Natural killer cell (primary cell): ENCODE measurements around the gene IRAK1. TPM values are rescaled to one million over a fixed set of nuclear protein-coding genes. Genes with fewer than 3 reads are reported as not detected.

Experiments used
- ATAC-seq, 3 donors: fragments of 150-1000 bp in 2 of 3; fragments of 200-7000 bp in 1 of 3; cut with Tn5 transposase; 1 replicate in 1 of 3; 2 replicates in 2 of 3; pipeline ENCODE4 v1.10.0; 2021; ENCODE audit warnings: mild to moderate bottlenecking in 2 of 3, moderate library complexity in 2 of 3
- DNase-seq, 2 donors: peaks; one replicate each; pipeline versions ENCODE4 v3.0.0 to v3.0.0-alpha.2; 2013 to 2021; ENCODE audit warnings: mixed read lengths in 1 of 2
- H3K27ac ChIP-seq: one replicate; pipeline ENCODE4 v1.5.1; 2013; ENCODE audit warnings: mild to moderate bottlenecking, low read length
- H3K27me3 ChIP-seq: one replicate; pipeline ENCODE4 v1.6.1; 2013; ENCODE audit warnings: low read length; ENCODE audit not compliant: control insufficient read depth, insufficient read depth
- H3K36me3 ChIP-seq: one replicate; pipeline ENCODE4 v1.6.1; 2013; ENCODE audit warnings: low read length; ENCODE audit not compliant: control insufficient read depth, insufficient read depth
- H3K4me1 ChIP-seq: one replicate; pipeline ENCODE4 v1.6.1; 2013; ENCODE audit warnings: low read length; ENCODE audit not compliant: control insufficient read depth, insufficient read depth
- H3K4me3 ChIP-seq: one replicate; pipeline ENCODE4 v1.5.1; 2013; ENCODE audit warnings: low read length
- H3K9me3 ChIP-seq: one replicate; pipeline ENCODE4 v1.6.1; 2013; ENCODE audit warnings: low read length; ENCODE audit not compliant: control insufficient read depth, insufficient read depth
- H3K27ac Mint-ChIP-seq, 2 donors: one replicate each; pipeline ENCODE4 v1.8.0; 2022; ENCODE audit warnings: mild to moderate bottlenecking in 2 of 2, mixed read lengths in 2 of 2, moderate library complexity in 1 of 2
- H3K27me3 Mint-ChIP-seq, 2 donors: one replicate each; pipeline ENCODE4 v1.8.0; 2022; ENCODE audit warnings: low read depth in 2 of 2, mixed read lengths in 2 of 2
- H3K36me3 Mint-ChIP-seq: one replicate; pipeline ENCODE4 v1.8.0; 2022; ENCODE audit warnings: mixed read lengths
- H3K4me1 Mint-ChIP-seq, 2 donors: one replicate each; pipeline ENCODE4 v1.8.0; 2022; ENCODE audit warnings: mixed read lengths in 2 of 2
- H3K4me3 Mint-ChIP-seq: one replicate; pipeline ENCODE4 v1.8.0; 2022; ENCODE audit warnings: mild to moderate bottlenecking, moderate library complexity, mixed read lengths
- H3K9me3 Mint-ChIP-seq, 2 donors: one replicate each; pipeline ENCODE4 v1.8.0; 2022; ENCODE audit warnings: mixed read lengths in 2 of 2
- WGBS: methylation state at CpG from one replicate; pipeline ENCODE4 v1.1.7; 2013; ENCODE audit warnings: missing lambda C conversion rate; ENCODE audit not compliant: insufficient coverage; 5-methylcytosine and 5-hydroxymethylcytosine counted together
- intact Hi-C: fragments of 100-400 bp; cut with micrococcal nuclease; formaldehyde crosslinking; loops from one replicate; pipeline ENCODE4 v1.14.2; 2022
- total RNA-seq, 4 donors: library from RNA; stranded (reverse); fragments of 120-200 nt in 1 of 4; gene quantifications; one replicate each; pipeline versions ENCODE4 v1.2.3 to v1.2.4, GENCODE V29; 2013 to 2022
- TF ChIP-seq, protein P1 (sequence below): fragments of 200-600 bp; IDR thresholded peaks from one replicate; pipeline ENCODE4 v1.8.0; 2022; ENCODE audit warnings: antibody characterized with exemption

Gene IRAK1
- total RNA-seq, 3 donors from 2014 or later (not counting 1 experiment from before 2014, with no cell fraction given) = 87.5 to 114 (median 107) TPM

- Mint-ChIP-seq H3K27ac (peak overlapping the region in 1 of 2 donors; percentile 16), H3K36me3 (no peaks in the 10 kb centered on the region), H3K27me3 (peaks cover 0 to 7% of the 10 kb centered on the region in 2 donors)
These were observed 24.4 kb upstream of the IRAK1 start for GRCh38 chrX:154044091-154044490.

DNA sequence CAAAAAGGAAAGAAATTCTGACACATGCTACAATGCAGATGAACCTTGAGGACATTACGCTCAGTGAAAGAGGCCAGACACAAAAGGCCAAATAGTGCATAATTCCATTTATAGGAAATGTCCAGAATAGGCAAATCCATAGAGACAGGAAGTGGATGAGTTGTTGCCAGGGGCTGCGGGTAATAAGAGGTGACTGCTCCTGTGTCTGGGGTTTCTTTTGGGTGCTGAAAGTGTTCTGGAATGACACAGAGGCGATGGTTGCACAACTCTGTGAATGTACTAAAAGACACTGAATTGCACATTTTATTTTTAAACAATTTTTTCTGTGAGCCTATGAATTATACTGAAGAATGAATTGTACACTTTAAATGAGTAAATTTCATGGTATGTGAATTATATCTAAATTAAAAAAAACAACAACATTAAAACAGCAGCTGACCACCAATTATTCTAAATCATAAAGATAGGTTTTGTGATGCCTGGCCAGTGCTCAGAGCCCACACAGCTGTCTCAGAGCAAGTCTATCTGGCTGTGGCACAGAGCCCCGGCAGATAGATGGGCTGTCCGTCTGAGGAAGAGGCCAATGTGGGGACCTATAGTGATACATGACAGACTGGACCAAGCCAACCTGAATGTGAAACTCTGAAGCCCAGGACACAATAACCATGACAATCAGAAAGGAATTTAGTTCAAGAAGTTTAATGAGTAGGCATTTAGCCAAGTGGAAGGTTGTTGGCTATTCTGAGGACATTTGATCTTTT is 23.5 kb upstream of the IRAK1 start:
- no peak overlapping the region for H3K4me3 ChIP-seq
- Mint-ChIP-seq H3K9me3 (no peaks in the 10 kb centered on the region), H3K4me3 (no peak overlapping the region), H3K4me1 (peaks cover 21 to 28% of the 10 kb centered on the region in 2 donors), H3K27ac (peak overlapping the region in 1 of 2 donors; percentile 16), H3K27me3 (peaks cover 0 to 7% of the 10 kb centered on the region in 2 donors), H3K36me3 (no peaks in the 10 kb centered on the region)
- no peak for ATAC-seq
- TF ChIP-seq, protein P1, sequence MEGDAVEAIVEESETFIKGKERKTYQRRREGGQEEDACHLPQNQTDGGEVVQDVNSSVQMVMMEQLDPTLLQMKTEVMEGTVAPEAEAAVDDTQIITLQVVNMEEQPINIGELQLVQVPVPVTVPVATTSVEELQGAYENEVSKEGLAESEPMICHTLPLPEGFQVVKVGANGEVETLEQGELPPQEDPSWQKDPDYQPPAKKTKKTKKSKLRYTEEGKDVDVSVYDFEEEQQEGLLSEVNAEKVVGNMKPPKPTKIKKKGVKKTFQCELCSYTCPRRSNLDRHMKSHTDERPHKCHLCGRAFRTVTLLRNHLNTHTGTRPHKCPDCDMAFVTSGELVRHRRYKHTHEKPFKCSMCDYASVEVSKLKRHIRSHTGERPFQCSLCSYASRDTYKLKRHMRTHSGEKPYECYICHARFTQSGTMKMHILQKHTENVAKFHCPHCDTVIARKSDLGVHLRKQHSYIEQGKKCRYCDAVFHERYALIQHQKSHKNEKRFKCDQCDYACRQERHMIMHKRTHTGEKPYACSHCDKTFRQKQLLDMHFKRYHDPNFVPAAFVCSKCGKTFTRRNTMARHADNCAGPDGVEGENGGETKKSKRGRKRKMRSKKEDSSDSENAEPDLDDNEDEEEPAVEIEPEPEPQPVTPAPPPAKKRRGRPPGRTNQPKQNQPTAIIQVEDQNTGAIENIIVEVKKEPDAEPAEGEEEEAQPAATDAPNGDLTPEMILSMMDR = no peak
- intact Hi-C loops = no loop called here
- no peak overlapping the region for H3K27ac ChIP-seq
- H3K36me3 ChIP-seq = peaks cover 16% of the 10 kb centered on the region
- no peaks in the 10 kb centered on the region for H3K27me3 ChIP-seq
- WGBS = 83% methylated on average over 4 of the region's 5 CpGs
- peaks cover 11% of the 10 kb centered on the region for H3K4me1 ChIP-seq
- no peak for DNase-seq
- H3K9me3 ChIP-seq = no peaks in the 10 kb centered on the region

More at GRCh38 chrX:154044091-154044490, 24.4 kb upstream of the IRAK1 start:
- Histone ChIP-seq H3K27ac (no peak overlapping the region), H3K36me3 (peaks cover 15% of the 10 kb centered on the region), H3K4me1 (peaks cover 11% of the 10 kb centered on the region), H3K4me3 (no peak overlapping the region), H3K27me3 (no peaks in the 10 kb centered on the region), H3K9me3 (no peaks in the 10 kb centered on the region)
- Mint-ChIP-seq H3K9me3 (no peaks in the 10 kb centered on the region), H3K4me3 (no peak overlapping the region), H3K4me1 (peaks cover 23 to 37% of the 10 kb centered on the region in 2 donors)
- 100% methylated on average over 3 of the region's 6 CpGs for WGBS
- DNase-seq = no peak
- no peak for ATAC-seq
- TF ChIP-seq, protein P1 = no peak
- intact Hi-C loops = no loop called here

GRCh38 chrX:154040863-154041262 is 21.2 kb upstream of the IRAK1 start:
- intact Hi-C loops = no loop called here
- Histone ChIP-seq H3K27me3 (no peaks in the 10 kb centered on the region), H3K4me3 (no peak overlapping the region), H3K36me3 (peaks cover 14% of the 10 kb centered on the region), H3K4me1 (peaks cover 13% of the 10 kb centered on the region), H3K27ac (no peak overlapping the region), H3K9me3 (no peaks in the 10 kb centered on the region)
- Mint-ChIP-seq H3K36me3 (no peaks in the 10 kb centered on the region), H3K4me3 (no peak overlapping the region), H3K27ac (peak overlapping the region; percentile 64 to 79), H3K9me3 (no peaks in the 10 kb centered on the region), H3K27me3 (peaks cover 0 to 7% of the 10 kb centered on the region in 2 donors), H3K4me1 (peaks cover 20 to 23% of the 10 kb centered on the region in 2 donors)
- TF ChIP-seq, protein P1 = no peak
- no peak for DNase-seq
- WGBS = 75% methylated on average over 8 of the region's 13 CpGs
- no peak for ATAC-seq
